Activated CD8-positive, alpha-beta memory T cell treated with anti-CD3 and anti-CD28 coated beads, Interleukin-2, amount 10 ng/mL, durations not matched to agents 7 days and 5 days (primary cell): ENCODE measurements around the gene SRY. TPM values are rescaled to one million over a fixed set of nuclear protein-coding genes. Genes with fewer than 3 reads are reported as not detected.

Experiments
- total RNA-seq, 2 experiments: library from RNA; stranded (reverse); gene quantifications; one replicate each; pipeline ENCODE4 v1.2.3, GENCODE V29; 2021

SRY gene
- total RNA-seq, 2 experiments from 2014 or later, result not detected

Other genes starting within 250 kb of the SRY start
- gene RPS4Y1, start 53.9 kb upstream of the SRY start, total RNA-seq, result 100 to 1,000 TPM; 204 to 220 TPM
- gene ZFY, start 147.7 kb upstream of the SRY start, total RNA-seq, result 10 to 100 TPM; 14.3 to 14.6 TPM